HCT116 (cell line): ENCODE results near the gene OR8G1. TPM values are rescaled to one million over a fixed set of nuclear protein-coding genes. Genes with fewer than 3 reads are reported as not detected.

ENCODE experiments used
- ATAC-seq: fragments of 200-7000 bp; cut with Tn5 transposase; 2 replicates; pipeline ENCODE4 v1.9.1; 2020; ENCODE audit warnings: mild to moderate bottlenecking, moderate library complexity
- BruUV-seq: library from RNA; stranded (reverse); fragments of 400-500 nt; replicated peaks from 2 replicates; lab custom pipeline; 2021; lab: Mats Ljungman, UMichigan
- CTCF ChIA-PET: fragments of 300-600 bp; sonication (Branson Sonifier 250); formaldehyde crosslinking; loops from one replicate; lab custom pipeline; 2021; ENCODE audit warnings: antibody characterized with exemption; lab: Charles Lee
- POLR2A ChIA-PET: fragments of 300-600, 350-600 bp; sonication (Branson Sonifier 250); formaldehyde crosslinking; loops from one replicate; lab custom pipeline; 2021; ENCODE audit warnings: antibody characterized with exemption; lab: Charles Lee
- RAD21 ChIA-PET, 2 experiments: fragments of 300-600 bp; sonication (Branson Sonifier 250); formaldehyde crosslinking; loops; one replicate each; lab custom pipeline; 2023; ENCODE audit warnings: low total read pairs in 2 of 2; ENCODE audit not compliant: uncharacterized antibody in 2 of 2, unreplicated experiment in 2 of 2, low non-redundant PET in 1 of 2; lab: Charles Lee
- DNase-seq: peaks from one replicate; pipeline ENCODE4 v3.0.0-alpha.2; 2010; ENCODE audit warnings: low read depth, low spot score
- H2AFZ ChIP-seq: fragments of 200-600 bp; shearing (Covaris generic), sonication (generic); 2 replicates; pipeline ENCODE4 v1.6.1; 2017; ENCODE audit warnings: low read depth, mixed run types, mixed read lengths, antibody characterized with exemption, low read length; ENCODE audit not compliant: poor library complexity, severe bottlenecking
- H3K27ac ChIP-seq: 2 replicates; pipeline ENCODE4 v1.5.1; 2012; ENCODE audit warnings: low read depth, low read length
- H3K27me3 ChIP-seq: fragments of 200-600 bp; sonication (generic); 2 replicates; pipeline ENCODE4 v1.6.1; 2016; ENCODE audit warnings: mixed run types, low read length, mixed read lengths; ENCODE audit not compliant: insufficient read depth
- H3K36me3 ChIP-seq, 2 experiments: fragments of 200-500 bp in 1 of 2; fragments of 200-600 bp in 1 of 2; sonication (Bioruptor generic) in 1 of 2; sonication (generic) in 1 of 2; 2 replicates each; pipeline versions ENCODE4 v1.5.1 to v1.6.1; 2014 to 2016; ENCODE audit warnings: low read length in 2 of 2, inconsistent platforms in 1 of 2, mixed read lengths in 1 of 2, mixed run types in 1 of 2; ENCODE audit not compliant: insufficient read depth in 2 of 2, control insufficient read depth in 1 of 2
- H3K4me1 ChIP-seq, 2 experiments: fragments of 200-600 bp in 1 of 2; sonication (generic) in 1 of 2; 2 replicates each; pipeline versions ENCODE4 v1.5.1 to v1.6.1; 2012 to 2017; ENCODE audit warnings: low read length in 2 of 2, inconsistent platforms in 1 of 2, mild to moderate bottlenecking in 1 of 2, mixed read lengths in 1 of 2, mixed run types in 1 of 2, moderate library complexity in 1 of 2; ENCODE audit not compliant: insufficient read depth in 2 of 2, control insufficient read depth in 1 of 2
- H3K4me2 ChIP-seq: fragments of 200-600 bp; sonication (generic); 2 replicates; pipeline ENCODE4 v1.6.1; 2017; ENCODE audit warnings: mixed run types, low read length, mixed read lengths
- H3K4me3 ChIP-seq, 2 experiments: fragments of 200-600 bp in 1 of 2; sonication (generic) in 1 of 2; replicated peaks in 1 of 2; 2 replicates each; pipeline ENCODE4 v1.5.1; 2011 to 2016; ENCODE audit warnings: low read length in 2 of 2, control low read depth in 1 of 2, low read depth in 1 of 2, mild to moderate bottlenecking in 1 of 2, mixed read lengths in 1 of 2, mixed run types in 1 of 2
- H3K79me2 ChIP-seq: fragments of 200-600 bp; sonication (generic); 2 replicates; pipeline ENCODE4 v1.6.1; 2017; ENCODE audit warnings: mild to moderate bottlenecking, mixed run types, low read length, moderate library complexity, mixed read lengths; ENCODE audit not compliant: insufficient read depth
- H3K9ac ChIP-seq: fragments of 200-600 bp; sonication (generic); 2 replicates; pipeline ENCODE4 v1.6.1; 2016; ENCODE audit warnings: low read length, mixed read lengths
- H3K9me2 ChIP-seq: fragments of 200-600 bp; sonication (generic), shearing (Covaris generic); 2 replicates; pipeline ENCODE4 v1.6.1; 2017; ENCODE audit warnings: mixed run types, mild to moderate bottlenecking, moderate library complexity; ENCODE audit not compliant: insufficient read depth
- H3K9me3 ChIP-seq, 2 experiments: fragments of 200-500 bp in 1 of 2; fragments of 200-600 bp in 1 of 2; sonication (Bioruptor generic) in 1 of 2; sonication (generic) in 1 of 2; 2 replicates each; pipeline ENCODE4 v1.6.1; 2014 to 2017; ENCODE audit warnings: low read length in 2 of 2, mixed read lengths in 2 of 2, inconsistent platforms in 1 of 2, low read depth in 1 of 2, mild to moderate bottlenecking in 1 of 2, mixed run types in 1 of 2, moderate library complexity in 1 of 2; ENCODE audit not compliant: control insufficient read depth in 1 of 2, insufficient read depth in 1 of 2
- H4K20me1 ChIP-seq: fragments of 200-600 bp; sonication (generic), shearing (Covaris generic); 2 replicates; pipeline ENCODE4 v1.6.1; 2017; ENCODE audit warnings: mixed run types, mild to moderate bottlenecking, moderate library complexity; ENCODE audit not compliant: insufficient read depth
- CBX3 ChIP-seq: IDR thresholded peaks from 2 replicates; pipeline ENCODE4 v1.6.1; 2012; ENCODE audit warnings: low read depth
- EGR1 ChIP-seq: IDR thresholded peaks from 2 replicates; pipeline ENCODE4 v1.6.1; 2012; ENCODE audit warnings: low read depth
- ELF1 ChIP-seq: IDR thresholded peaks from 2 replicates; pipeline ENCODE4 v1.6.1; 2012; ENCODE audit warnings: low read depth, borderline replicate concordance
- EZH2 ChIP-seq: fragments of 200-600 bp; sonication (generic); IDR thresholded peaks from 2 replicates; pipeline ENCODE4 v1.6.1; 2017; ENCODE audit warnings: antibody characterized with exemption, mixed run types
- EZH2phosphoT487 ChIP-seq: fragments of 200-600 bp; IDR thresholded peaks from 2 replicates; pipeline ENCODE4 v1.6.1; 2018; ENCODE audit warnings: antibody characterized with exemption, borderline replicate concordance
- FOSL1 ChIP-seq: IDR thresholded peaks from 2 replicates; pipeline ENCODE4 v1.6.1; 2012; ENCODE audit warnings: low read depth
- POLR2A ChIP-seq: IDR thresholded peaks from 2 replicates; pipeline ENCODE4 v1.7.0; 2011; ENCODE audit warnings: borderline replicate concordance; ENCODE audit not compliant: insufficient read depth, insufficient read length; ENCODE audit errors: extremely low read depth
- POLR2AphosphoS5 ChIP-seq: IDR thresholded peaks from 2 replicates; pipeline ENCODE4 v1.6.1; 2011; ENCODE audit warnings: mild to moderate bottlenecking, low read depth, low read length, moderate library complexity
- RAD21 ChIP-seq: IDR thresholded peaks from 2 replicates; pipeline ENCODE4 v1.6.1; 2012; ENCODE audit warnings: low read depth, mild to moderate bottlenecking
- SIN3A ChIP-seq: IDR thresholded peaks from 2 replicates; pipeline ENCODE4 v1.6.1; 2012; ENCODE audit warnings: low read depth
- SP1 ChIP-seq: IDR thresholded peaks from 2 replicates; pipeline ENCODE4 v1.6.1; 2012; ENCODE audit warnings: low read depth
- TCF7L2 ChIP-seq: IDR thresholded peaks from 2 replicates; pipeline ENCODE4 v1.7.0; 2011; ENCODE audit warnings: borderline replicate concordance, inconsistent platforms; ENCODE audit not compliant: insufficient read depth, insufficient read length; ENCODE audit errors: extremely low read depth
- YY1 ChIP-seq: IDR thresholded peaks from 2 replicates; pipeline ENCODE4 v1.6.1; 2011; ENCODE audit warnings: low read length, low read depth, moderate library complexity, mild to moderate bottlenecking; ENCODE audit not compliant: insufficient replicate concordance; ENCODE audit errors: extremely low read depth
- ZFX ChIP-seq: fragments of 450-650 bp; IDR thresholded peaks from 2 replicates; pipeline ENCODE4 v1.6.1; 2017
- ZNF274 ChIP-seq: fragments of 200-500 bp; sonication (Bioruptor generic); IDR thresholded peaks from 2 replicates; pipeline ENCODE4 v1.6.1; 2014; ENCODE audit warnings: mild to moderate bottlenecking, low read depth, low read length, inconsistent platforms
- intact Hi-C: fragments of 100-400 bp; cut with micrococcal nuclease; formaldehyde crosslinking; loops from 2 replicates; pipeline ENCODE4 v1.10.0; 2022
- total RNA-seq: library from RNA; stranded (reverse); gene quantifications from one replicate; pipeline ENCODE4 v1.2.1, GENCODE V29; 2021; ENCODE audit not compliant: unreplicated experiment
- TF ChIP-seq, protein P1 (sequence below), 3 experiments: fragments of 200-600 bp in 1 of 3; sonication (generic) in 1 of 3; IDR thresholded peaks in 2 of 3; conservative IDR thresholded peaks in 1 of 3; 2 replicates each; pipeline ENCODE4 v1.5.1; 2012 to 2017; ENCODE audit warnings: low read depth in 2 of 3, low read length in 2 of 3, antibody characterized with exemption in 1 of 3, borderline replicate concordance in 1 of 3, control low read depth in 1 of 3, mild to moderate bottlenecking in 1 of 3, mixed read lengths in 1 of 3, mixed run types in 1 of 3, moderate library complexity in 1 of 3; ENCODE audit not compliant: insufficient read depth in 1 of 3
- TF ChIP-seq, protein P2 (sequence below): IDR thresholded peaks from 2 replicates; pipeline ENCODE4 v1.6.1; 2011; ENCODE audit warnings: mild to moderate bottlenecking, low read length, moderate library complexity; ENCODE audit not compliant: insufficient replicate concordance; ENCODE audit errors: extremely low read depth

OR8G1 gene
- total RNA-seq, 1 experiment from 2014 or later, result not detected

DNA sequence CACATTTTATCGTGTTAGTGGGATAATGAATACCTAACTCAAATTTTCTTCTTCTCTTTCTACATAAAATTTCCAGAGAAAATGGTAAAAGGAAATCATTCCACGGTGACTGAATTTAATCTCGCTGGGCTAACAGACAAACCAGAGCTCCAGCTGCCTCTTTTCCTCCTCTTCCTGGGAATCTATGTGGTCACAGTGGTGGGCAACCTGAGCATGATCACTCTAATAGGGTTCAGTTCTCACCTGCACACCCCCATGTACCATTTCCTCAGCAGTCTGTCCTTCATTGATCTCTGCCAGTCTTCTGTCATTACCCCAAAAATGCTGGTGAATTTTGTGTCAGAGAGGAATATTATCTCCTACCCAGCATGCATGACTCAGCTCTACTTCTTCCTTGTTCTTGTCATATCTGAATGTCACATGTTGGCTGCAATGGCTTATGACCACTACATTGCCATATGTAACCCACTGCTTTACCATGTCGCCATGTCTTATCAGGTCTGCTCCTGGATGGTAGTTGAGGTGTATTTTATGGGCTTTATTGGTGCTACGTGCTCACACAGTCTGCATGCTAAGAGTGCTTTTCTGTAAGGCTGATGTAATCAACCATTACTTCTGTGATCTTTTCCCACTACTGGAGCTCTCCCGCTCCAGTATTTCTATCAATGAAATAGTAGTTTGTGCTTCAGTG, 33.6 kb upstream of the OR8G1 start:
- no peaks in the 10 kb centered on the region for H3K9me3 ChIP-seq
- no peaks in the 10 kb centered on the region for H3K9me2 ChIP-seq
- no peak for TF ChIP-seq YY1
- no peak for TF ChIP-seq EZH2
- TF ChIP-seq CBX3, result no peak
- TF ChIP-seq, protein P1, sequence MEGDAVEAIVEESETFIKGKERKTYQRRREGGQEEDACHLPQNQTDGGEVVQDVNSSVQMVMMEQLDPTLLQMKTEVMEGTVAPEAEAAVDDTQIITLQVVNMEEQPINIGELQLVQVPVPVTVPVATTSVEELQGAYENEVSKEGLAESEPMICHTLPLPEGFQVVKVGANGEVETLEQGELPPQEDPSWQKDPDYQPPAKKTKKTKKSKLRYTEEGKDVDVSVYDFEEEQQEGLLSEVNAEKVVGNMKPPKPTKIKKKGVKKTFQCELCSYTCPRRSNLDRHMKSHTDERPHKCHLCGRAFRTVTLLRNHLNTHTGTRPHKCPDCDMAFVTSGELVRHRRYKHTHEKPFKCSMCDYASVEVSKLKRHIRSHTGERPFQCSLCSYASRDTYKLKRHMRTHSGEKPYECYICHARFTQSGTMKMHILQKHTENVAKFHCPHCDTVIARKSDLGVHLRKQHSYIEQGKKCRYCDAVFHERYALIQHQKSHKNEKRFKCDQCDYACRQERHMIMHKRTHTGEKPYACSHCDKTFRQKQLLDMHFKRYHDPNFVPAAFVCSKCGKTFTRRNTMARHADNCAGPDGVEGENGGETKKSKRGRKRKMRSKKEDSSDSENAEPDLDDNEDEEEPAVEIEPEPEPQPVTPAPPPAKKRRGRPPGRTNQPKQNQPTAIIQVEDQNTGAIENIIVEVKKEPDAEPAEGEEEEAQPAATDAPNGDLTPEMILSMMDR (IDR thresholded peaks at IDR 0.05 in 2 of 3, conservative IDR thresholded peaks at IDR 0.05 in 1 of 3; ENCODE audit: borderline replicate concordance in 1 of 3, insufficient read depth in 1 of 3, low read depth in 2 of 3, low read length in 2 of 3), result no peak
- TF ChIP-seq, protein P2, sequence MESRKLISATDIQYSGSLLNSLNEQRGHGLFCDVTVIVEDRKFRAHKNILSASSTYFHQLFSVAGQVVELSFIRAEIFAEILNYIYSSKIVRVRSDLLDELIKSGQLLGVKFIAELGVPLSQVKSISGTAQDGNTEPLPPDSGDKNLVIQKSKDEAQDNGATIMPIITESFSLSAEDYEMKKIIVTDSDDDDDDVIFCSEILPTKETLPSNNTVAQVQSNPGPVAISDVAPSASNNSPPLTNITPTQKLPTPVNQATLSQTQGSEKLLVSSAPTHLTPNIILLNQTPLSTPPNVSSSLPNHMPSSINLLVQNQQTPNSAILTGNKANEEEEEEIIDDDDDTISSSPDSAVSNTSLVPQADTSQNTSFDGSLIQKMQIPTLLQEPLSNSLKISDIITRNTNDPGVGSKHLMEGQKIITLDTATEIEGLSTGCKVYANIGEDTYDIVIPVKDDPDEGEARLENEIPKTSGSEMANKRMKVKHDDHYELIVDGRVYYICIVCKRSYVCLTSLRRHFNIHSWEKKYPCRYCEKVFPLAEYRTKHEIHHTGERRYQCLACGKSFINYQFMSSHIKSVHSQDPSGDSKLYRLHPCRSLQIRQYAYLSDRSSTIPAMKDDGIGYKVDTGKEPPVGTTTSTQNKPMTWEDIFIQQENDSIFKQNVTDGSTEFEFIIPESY, result no peak
- TF ChIP-seq ELF1, result no peak
- TF ChIP-seq SIN3A, result no peak
- TF ChIP-seq RAD21, result no peak
- no peak for TF ChIP-seq POLR2A
- TF ChIP-seq FOSL1, result no peak
- no peak for TF ChIP-seq ZFX
- no peak for TF ChIP-seq POLR2AphosphoS5
- no peak for TF ChIP-seq EGR1
- TF ChIP-seq SP1, result no peak
- no peak for TF ChIP-seq ZNF274
- no peak for TF ChIP-seq TCF7L2
- no peak for TF ChIP-seq EZH2phosphoT487
- no peaks in the 10 kb centered on the region for H3K79me2 ChIP-seq
- no peak for DNase-seq
- H3K4me1 ChIP-seq, result no peaks in the 10 kb centered on the region
- no peak for ATAC-seq
- no peaks in the 10 kb centered on the region for H3K36me3 ChIP-seq
- no peak overlapping the region for H3K9ac ChIP-seq
- H3K4me2 ChIP-seq, result no peak overlapping the region
- CTCF ChIA-PET, result no interaction called here
- H2AFZ ChIP-seq, result no peak overlapping the region
- intact Hi-C loops, result no loop called here
- H4K20me1 ChIP-seq, result no peaks in the 10 kb centered on the region
- POLR2A ChIA-PET, result no interaction called here
- no peak overlapping the region for H3K4me3 ChIP-seq
- peaks cover 34% of the 10 kb centered on the region; the same call in 1 of the 2 replicates for H3K27me3 ChIP-seq
- no peak overlapping the region for H3K27ac ChIP-seq
- RAD21 ChIA-PET, result no interaction called here
- no TSS peak for BruUV-seq
